ENCODE measurements around the gene PAWR. TPM values are rescaled to one million over a fixed set of nuclear protein-coding genes. Genes with fewer than 3 reads are reported as not detected.

Gene PAWR
- total RNA-seq, 1 donor from 2014 or later: 110 TPM

GRCh38 chr12:79619872-79620562 is 70.7 kb downstream of the PAWR start:
- DNase-seq (ENCODE audit: low read depth): no peak
- TF ChIP-seq CTCF (conservative IDR thresholded peaks at IDR 0.05; ENCODE audit: low read depth, low read length): no peak
- H3K4me3 ChIP-seq (ENCODE audit: low read depth, low read length): no peak overlapping the region

GRCh38 chr12:79618848-79619404 is 71.8 kb downstream of the PAWR start:
- DNase-seq (ENCODE audit: low read depth): peak; percentile 26
- no peak for TF ChIP-seq CTCF (conservative IDR thresholded peaks at IDR 0.05; ENCODE audit: low read depth, low read length)
- no peak overlapping the region for H3K4me3 ChIP-seq (ENCODE audit: low read depth, low read length)

- TF ChIP-seq CTCF (conservative IDR thresholded peaks at IDR 0.05; ENCODE audit: low read depth, low read length): no peak
- no peak for DNase-seq (ENCODE audit: low read depth)
- H3K4me3 ChIP-seq (ENCODE audit: low read depth, low read length): no peak overlapping the region
Measured at GRCh38 chr12:79617696-79618095, 73.1 kb downstream of the PAWR start.

- no peak for DNase-seq (ENCODE audit: low read depth)
- TF ChIP-seq CTCF (conservative IDR thresholded peaks at IDR 0.05; ENCODE audit: low read depth, low read length): no peak
- no peak overlapping the region for H3K4me3 ChIP-seq (ENCODE audit: low read depth, low read length)
Measured at GRCh38 chr12:79615596-79616560, 74.9 kb downstream of the PAWR start.

- no peak for DNase-seq (ENCODE audit: low read depth)
- H3K4me3 ChIP-seq (ENCODE audit: low read depth, low read length): no peak overlapping the region
- TF ChIP-seq CTCF (conservative IDR thresholded peaks at IDR 0.05; ENCODE audit: low read depth, low read length): no peak
Measured at GRCh38 chr12:79614730-79615129, 76.0 kb downstream of the PAWR start.

GRCh38 chr12:79601908-79602307 is 88.9 kb downstream of the PAWR start:
- H3K4me3 ChIP-seq (ENCODE audit: low read depth, low read length): no peak overlapping the region
- no peak for TF ChIP-seq CTCF (conservative IDR thresholded peaks at IDR 0.05; ENCODE audit: low read depth, low read length)
- no peak for DNase-seq (ENCODE audit: low read depth)
